Measurements from ENCODE around the gene UBE2F. TPM values are rescaled to one million over a fixed set of nuclear protein-coding genes. Genes with fewer than 3 reads are reported as not detected.

UBE2F gene
- total and polyA plus RNA-seq, 2 of the 13 experiments (the other 11 are each of a cell fraction or from before 2014, with no cell fraction given): 35.4 to 73.1 TPM

- TF ChIP-seq MEIS2 (CRISPR knock-in tag; IDR thresholded peaks at IDR 0.05) (no peak), HIC2 (CRISPR knock-in tag; IDR thresholded peaks at IDR 0.05; ENCODE audit: low read depth) (no peak), ARID5B (CRISPR knock-in tag; IDR thresholded peaks at IDR 0.05) (no peak), ZNF644 (CRISPR knock-in tag; IDR thresholded peaks at IDR 0.05; ENCODE audit: low read depth) (no peak), ARNT2 (CRISPR knock-in tag; IDR thresholded peaks at IDR 0.05; ENCODE audit: low read depth) (no peak), CSRNP1 (CRISPR knock-in tag; IDR thresholded peaks at IDR 0.05) (no peak), MXI1 (IDR thresholded peaks at IDR 0.05; ENCODE audit: borderline replicate concordance, low read depth, low read length) (no peak), ATF1 (CRISPR knock-in tag; IDR thresholded peaks at IDR 0.05) (no peak), E2F2 (CRISPR knock-in tag; IDR thresholded peaks at IDR 0.05; ENCODE audit: borderline replicate concordance) (no peak), KDM1A (CRISPR knock-in tag; IDR thresholded peaks at IDR 0.05) (no peak), RAD21 (CRISPR knock-in tag; IDR thresholded peaks at IDR 0.05) (no peak)
- no peaks in the 10 kb centered on the region for H3K79me2 ChIP-seq (ENCODE audit: insufficient read depth, low read length)
- DNase-seq (ENCODE audit: low spot score): no peak
- WGBS (ENCODE audit: low lambda C conversion rate): 98% methylated on average over 4 of the region's 4 CpGs
- no peak overlapping the region for H3K9ac ChIP-seq (ENCODE audit: insufficient read depth, low read depth, low read length)
- ChIA-PET CTCF (ENCODE audit: low intra/inter-chr PET ratio, low total read pairs) (no interaction called here), POLR2A (no interaction called here)
- peaks cover 14% of the 10 kb centered on the region for H3K4me1 ChIP-seq (ENCODE audit: insufficient read depth, low read length)
- intact Hi-C loops (cut with micrococcal nuclease; ENCODE audit: unreplicated experiment): no loop called here
- H2AFZ ChIP-seq (ENCODE audit: low read length): no peak overlapping the region
- ATAC-seq: no peak
- H3K4me2 ChIP-seq (ENCODE audit: low read depth, low read length): no peak overlapping the region
- no peak overlapping the region for H3K4me3 ChIP-seq (replicated peaks in 1 of 3; ENCODE audit: insufficient read depth in 1 of 3, low read depth in 2 of 3, low read length in 3 of 3)
- H3K27ac ChIP-seq (ENCODE audit: extremely low read length, insufficient read depth, low read length): no peak overlapping the region
- FAIRE-seq: no peak
- in situ Hi-C loops (cut with HindIII; ENCODE audit: extremely low pct_ligation_motif_present, low pct_unique_long_range_greater_than_20kb): no loop called here
- H4K20me1 ChIP-seq (ENCODE audit: insufficient read depth, low read length): no peaks in the 10 kb centered on the region
- BruUV-seq (replicated peaks): no TSS peak
- H3K9me3 ChIP-seq (ENCODE audit: low read length): no peaks in the 10 kb centered on the region
- peaks cover 20 to 42% of the 10 kb centered on the region in 2 experiments for H3K36me3 ChIP-seq (replicated peaks in 1 of 2; ENCODE audit: control insufficient read depth in 1 of 2, insufficient read depth in 2 of 2, low read length in 2 of 2)
- H3K27me3 ChIP-seq (ENCODE audit: control insufficient read depth in 1 of 2, insufficient read depth in 2 of 2, low read length in 2 of 2): no peaks in the 10 kb centered on the region
Measured at GRCh38 chr2:238031751-238032150, 64.9 kb downstream of the UBE2F start.
